Stomach (tissue), 9 donors: ENCODE data around the gene ALDH1A2. TPM values are rescaled to one million over a fixed set of nuclear protein-coding genes. Genes with fewer than 3 reads are reported as not detected.
"Not testable (repeated sequence)": the region's sequence is repeated elsewhere in the genome, so short reads cannot be mapped to it uniquely, and the experiment has no call there.

Source experiments
- DNase-seq, 2 donors: peaks; one replicate each; pipeline versions ENCODE4 v3.0.0 to v3.0.0-alpha.2; 2013 to 2019
- H3K27ac ChIP-seq, 5 donors: fragments of 200-600 bp in 4 of 5; sonication (generic) in 4 of 5; one replicate each; pipeline ENCODE4 v1.5.1; 2013 to 2019; ENCODE audit warnings: mild to moderate bottlenecking in 1 of 5, moderate library complexity in 1 of 5
- H3K27me3 ChIP-seq, 3 donors: fragments of 200-600 bp; sonication (generic); one replicate each; pipeline ENCODE4 v1.5.1; 2017 to 2019; ENCODE audit warnings: mixed run types in 1 of 3
- H3K36me3 ChIP-seq, 4 donors: fragments of 200-600 bp; sonication (generic); 1 replicate in 3 of 4; 2 replicates in 1 of 4; pipeline ENCODE4 v1.5.1; 2016 to 2019
- H3K4me1 ChIP-seq, 4 donors: fragments of 200-600 bp; sonication (generic); one replicate each; pipeline ENCODE4 v1.5.1; 2016 to 2019
- H3K4me3 ChIP-seq, 4 donors: fragments of 200-600 bp; sonication (generic) in 3 of 4; one replicate each; pipeline ENCODE4 v1.5.1; 2016 to 2019; ENCODE audit warnings: mild to moderate bottlenecking in 1 of 4
- H3K9me3 ChIP-seq, 4 donors: fragments of 200-600 bp; sonication (generic); one replicate each; pipeline ENCODE4 v1.5.1; 2016 to 2019
- CTCF ChIP-seq, 7 experiments: fragments of 450-650 bp in 4 of 7; fragments of 200-600 bp in 3 of 7; sonication (generic) in 3 of 7; IDR thresholded peaks; one replicate each; pipeline ENCODE4 v1.5.1; 2016 to 2019; ENCODE audit warnings: antibody characterized with exemption in 7 of 7, control low read depth in 2 of 7, mild to moderate bottlenecking in 1 of 7
- EP300 ChIP-seq: sonication (generic); formaldehyde crosslinking; IDR thresholded peaks from one replicate; pipeline ENCODE4 v1.6.1; 2017; ENCODE audit warnings: antibody characterized with exemption
- POLR2A ChIP-seq, 4 donors: fragments of 450-650 bp; IDR thresholded peaks; one replicate each; pipeline ENCODE4 v1.6.1; 2016; ENCODE audit warnings: antibody characterized with exemption in 4 of 4, control low read depth in 2 of 4, mild to moderate bottlenecking in 1 of 4, moderate library complexity in 1 of 4
- POLR2AphosphoS5 ChIP-seq, 3 donors: sonication (generic); formaldehyde crosslinking; IDR thresholded peaks; one replicate each; pipeline ENCODE4 v1.6.1; 2016; ENCODE audit warnings: antibody characterized with exemption in 3 of 3
- WGBS, 5 donors: extraction: QIAGEN DNeasy Blood & Tissue Kit in 3 of 5; methylation state at CpG; one replicate each; pipeline versions ENCODE4 v1.1.5 to v1.1.7; 2013 to 2018; 5-methylcytosine and 5-hydroxymethylcytosine counted together
- intact Hi-C: fragments of 100-400 bp; cut with DNase I; formaldehyde crosslinking; loops from one replicate; pipeline ENCODE4 v1.15.1; 2023; ENCODE audit warnings: low total_unique reads
- polyA plus RNA-seq, 3 donors: library from polyadenylated mRNA; stranded (reverse); fragments of 200-250 nt; gene quantifications; one replicate each; pipeline ENCODE4 v1.2.3, GENCODE V29; 2013
- total RNA-seq, 5 donors: library from RNA; depleted of rRNA; stranded (reverse); fragments of >200 nt; gene quantifications; one replicate each; pipeline versions ENCODE4 v1.1.0 to v1.2.3, GENCODE V29; 2014 to 2016
- donor health status: healthy with polysubstance abuse.
- donor health status: Bipolar disorder and iron deficiency.
- donor health status: healthy.

Gene ALDH1A2
- total and polyA plus RNA-seq, 8 donors, result 0.15 to 4.4 (median 1.1) TPM; not detected in 2

DNA sequence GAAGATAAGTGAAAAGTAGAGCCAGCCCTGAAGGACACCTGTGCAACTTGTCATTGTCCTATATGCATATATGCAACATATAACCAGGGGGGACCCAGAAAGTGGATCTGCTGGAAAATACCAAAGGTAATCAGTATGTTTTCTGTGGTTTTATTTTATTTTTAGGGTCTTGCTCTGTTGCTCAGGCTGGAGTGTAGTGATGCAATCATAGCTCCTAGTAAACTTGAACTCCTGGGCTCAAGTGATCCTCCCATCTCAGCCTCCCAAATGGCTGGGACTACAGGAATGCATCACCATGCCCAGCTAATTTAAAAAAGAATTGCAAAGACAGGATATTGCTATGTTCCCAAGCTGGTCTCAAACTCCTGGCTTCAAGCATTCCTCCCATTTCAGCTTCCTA lies 18.0 kb upstream of the ALDH1A2 start:
- Histone ChIP-seq H3K36me3 (no peaks in the 10 kb centered on the region), H3K27ac (no peak overlapping the region), H3K27me3 (no peaks in the 10 kb centered on the region), H3K4me3 (no peak overlapping the region), H3K4me1 (no peaks in the 10 kb centered on the region), H3K9me3 (no peaks in the 10 kb centered on the region)
- DNase-seq, result no peak
- TF ChIP-seq EP300, result no peak
- no peak for TF ChIP-seq POLR2A (IDR thresholded peaks at IDR 0.05)
- no peak for TF ChIP-seq CTCF (IDR thresholded peaks at IDR 0.05)
- TF ChIP-seq POLR2AphosphoS5 (IDR thresholded peaks at IDR 0.05), result no peak
- intact Hi-C loops, result loop anchor here (10.0 kb wide), 1 partner anchor 101 kb away; no protein-coding TSS in a partner anchor

GRCh38 chr15:58081891-58082290 lies 16.4 kb upstream of the ALDH1A2 start:
- intact Hi-C loops, result loop anchor here (10.0 kb wide), 1 partner anchor 103 kb away; no protein-coding TSS in a partner anchor
- no peaks in the 10 kb centered on the region for H3K36me3 ChIP-seq
- H3K9me3 ChIP-seq, result no peaks in the 10 kb centered on the region
- 87 to 94% (median 90%) methylated on average over 4 of the region's 4 CpGs for WGBS, 5 donors
- no peak overlapping the region for H3K4me3 ChIP-seq
- no peak for DNase-seq
- H3K27me3 ChIP-seq, result no peaks in the 10 kb centered on the region
- TF ChIP-seq POLR2A (IDR thresholded peaks at IDR 0.05) (no peak), EP300 (no peak), POLR2AphosphoS5 (IDR thresholded peaks at IDR 0.05) (no peak), CTCF (IDR thresholded peaks at IDR 0.05) (no peak)
- no peak overlapping the region for H3K27ac ChIP-seq
- H3K4me1 ChIP-seq, result no peaks in the 10 kb centered on the region

DNA sequence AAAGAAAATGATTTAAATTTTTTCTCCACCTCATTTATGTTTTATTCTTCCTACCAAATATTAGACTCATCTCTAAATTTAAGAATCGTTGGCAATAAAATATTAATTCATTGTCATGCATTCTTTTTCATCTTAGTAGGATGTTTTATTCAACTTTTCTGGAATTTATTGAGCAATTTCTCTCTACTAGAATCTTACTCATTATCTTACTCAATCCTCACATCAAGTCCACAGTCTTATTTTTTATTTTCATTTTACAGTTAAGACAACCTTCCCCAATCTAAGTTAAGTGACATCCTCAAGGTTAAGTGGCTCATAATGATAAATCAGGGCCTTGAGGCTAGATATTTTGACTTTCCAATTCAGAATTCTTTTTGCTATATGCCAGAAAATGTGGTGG lies 15.9 kb upstream of the ALDH1A2 start:
- Histone ChIP-seq H3K4me1 (no peaks in the 10 kb centered on the region), H3K27ac (no peak overlapping the region), H3K36me3 (no peaks in the 10 kb centered on the region), H3K27me3 (no peaks in the 10 kb centered on the region), H3K9me3 (no peaks in the 10 kb centered on the region), H3K4me3 (no peak overlapping the region)
- 77 to 94% (median 89%) methylated on average over 1 of the region's 1 CpG for WGBS, 5 donors
- TF ChIP-seq POLR2AphosphoS5 (IDR thresholded peaks at IDR 0.05) (no peak), EP300 (no peak), POLR2A (IDR thresholded peaks at IDR 0.05) (no peak), CTCF (IDR thresholded peaks at IDR 0.05) (no peak)
- no peak for DNase-seq
- intact Hi-C loops, result loop anchor here (10.0 kb wide), 1 partner anchor 103 kb away; no protein-coding TSS in a partner anchor

DNA sequence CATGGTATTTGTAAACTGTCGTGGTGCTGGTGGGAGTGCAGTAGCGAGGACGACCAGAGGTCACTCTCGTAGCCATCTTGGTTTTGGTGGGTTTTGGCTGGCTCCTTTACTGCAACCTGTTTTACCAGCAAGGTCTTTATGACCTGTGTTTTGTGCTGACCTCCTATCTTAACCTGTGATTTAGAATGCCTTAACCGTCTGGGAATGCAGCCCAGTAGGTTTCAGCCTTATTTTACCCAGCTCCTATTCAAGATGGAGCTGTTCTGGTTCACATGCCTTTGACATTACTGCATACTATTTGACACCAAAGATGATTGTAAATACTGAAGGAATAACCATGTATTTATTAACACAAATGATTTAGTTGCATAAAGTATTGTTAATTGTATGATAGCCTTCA lies 15.4 kb upstream of the ALDH1A2 start:
- not testable (repeated sequence) for H3K36me3 ChIP-seq, DNase-seq, H3K4me1 ChIP-seq, H3K4me3 ChIP-seq, H3K9me3 ChIP-seq, H3K27me3 ChIP-seq, H3K27ac ChIP-seq
- 85 to 92% (median 89%) methylated on average over 5 of the region's 5 CpGs for WGBS, 5 donors
- intact Hi-C loops, result loop anchor here (10.0 kb wide), 1 partner anchor 104 kb away; no protein-coding TSS in a partner anchor

GRCh38 chr15:58080398-58080797 lies 14.9 kb upstream of the ALDH1A2 start:
- whole genome bisulfite sequencing, 5 donors, result 70 to 73% (median 70%) methylated on average over 8 of the region's 8 CpGs

More at GRCh38 chr15:58080398-58080797, 14.9 kb upstream of the ALDH1A2 start:
- intact Hi-C loops, result loop anchor here (10.0 kb wide), 1 partner anchor 104 kb away; no protein-coding TSS in a partner anchor
- H3K4me1 ChIP-seq, result no peaks in the 10 kb centered on the region
- H3K9me3 ChIP-seq, result no peaks in the 10 kb centered on the region
- H3K4me3 ChIP-seq, result no peak overlapping the region
- no peak overlapping the region for H3K27ac ChIP-seq
- H3K27me3 ChIP-seq, result no peaks in the 10 kb centered on the region
- TF ChIP-seq EP300 (no peak), CTCF (IDR thresholded peaks at IDR 0.05) (no peak), POLR2AphosphoS5 (IDR thresholded peaks at IDR 0.05) (no peak), POLR2A (IDR thresholded peaks at IDR 0.05) (no peak)
- no peak for DNase-seq
- H3K36me3 ChIP-seq, result no peaks in the 10 kb centered on the region
